Mesothelial cell of epicardium (in vitro differentiated cells): ENCODE measurements around the gene VMP1. TPM values are rescaled to one million over a fixed set of nuclear protein-coding genes. Genes with fewer than 3 reads are reported as not detected.

Experiments
- DNase-seq, 2 experiments: peaks; one replicate each; pipeline ENCODE4 v3.0.0; 2021; ENCODE audit warnings: low spot score in 2 of 2; ENCODE audit not compliant: unreplicated experiment in 2 of 2
- H3K27ac Mint-ChIP-seq: 2 replicates; pipeline ENCODE4 v1.8.0; 2021; ENCODE audit warnings: mixed read lengths
- H3K27me3 Mint-ChIP-seq: 2 replicates; pipeline ENCODE4 v1.8.0; 2021; ENCODE audit warnings: low read depth, mixed read lengths
- H3K36me3 Mint-ChIP-seq: 2 replicates; pipeline ENCODE4 v1.8.0; 2021; ENCODE audit warnings: mixed read lengths
- H3K4me1 Mint-ChIP-seq: 2 replicates; pipeline ENCODE4 v1.8.0; 2021; ENCODE audit warnings: mixed read lengths
- H3K4me3 Mint-ChIP-seq: 2 replicates; pipeline ENCODE4 v1.8.0; 2021; ENCODE audit warnings: mild to moderate bottlenecking, moderate library complexity, mixed read lengths
- H3K9me3 Mint-ChIP-seq: 2 replicates; pipeline ENCODE4 v1.8.0; 2021; ENCODE audit warnings: mixed read lengths
- CTCF ChIP-seq: fragments of 200-600 bp; sonication (generic); IDR thresholded peaks from one replicate; pipeline ENCODE4 v1.5.0; 2021; ENCODE audit warnings: antibody characterized with exemption; ENCODE audit not compliant: unreplicated experiment
- total RNA-seq: library from RNA; stranded (reverse); gene quantifications from 3 replicates; pipeline ENCODE4 v1.2.1, GENCODE V29; 2021

VMP1 gene
- total RNA-seq, 1 donor from 2014 or later: 208 TPM

- H3K4me1 Mint-ChIP-seq: peaks cover 28% of the 10 kb centered on the region
- H3K27ac Mint-ChIP-seq: no peak overlapping the region
Measured at GRCh38 chr17:59766491-59766890, 59.0 kb downstream of the VMP1 start.

GRCh38 chr17:59767176-59767575 lies 59.7 kb downstream of the VMP1 start:
- DNase-seq: no peak
- Mint-ChIP-seq H3K27ac (peak overlapping the region; percentile 43), H3K4me1 (peaks cover 21% of the 10 kb centered on the region), H3K9me3 (no peaks in the 10 kb centered on the region), H3K4me3 (no peak overlapping the region), H3K27me3 (no peaks in the 10 kb centered on the region), H3K36me3 (peaks cover 11% of the 10 kb centered on the region)
- TF ChIP-seq CTCF: no peak

More at GRCh38 chr17:59766491-59766890, 59.0 kb downstream of the VMP1 start:
- no peaks in the 10 kb centered on the region for H3K27me3 Mint-ChIP-seq
- peaks cover 11% of the 10 kb centered on the region for H3K36me3 Mint-ChIP-seq
- no peak for DNase-seq
- no peak overlapping the region for H3K4me3 Mint-ChIP-seq
- no peak for TF ChIP-seq CTCF
- H3K9me3 Mint-ChIP-seq: no peaks in the 10 kb centered on the region

GRCh38 chr17:59769887-59770286 lies 62.4 kb downstream of the VMP1 start:
- TF ChIP-seq CTCF: no peak
- peaks cover 11% of the 10 kb centered on the region for H3K36me3 Mint-ChIP-seq
- peak overlapping the region; percentile 69 for H3K27ac Mint-ChIP-seq
- no peaks in the 10 kb centered on the region for H3K27me3 Mint-ChIP-seq
- H3K9me3 Mint-ChIP-seq: no peaks in the 10 kb centered on the region
- no peak for DNase-seq
- peaks cover 15% of the 10 kb centered on the region for H3K4me1 Mint-ChIP-seq
- H3K4me3 Mint-ChIP-seq: no peak overlapping the region

DNA sequence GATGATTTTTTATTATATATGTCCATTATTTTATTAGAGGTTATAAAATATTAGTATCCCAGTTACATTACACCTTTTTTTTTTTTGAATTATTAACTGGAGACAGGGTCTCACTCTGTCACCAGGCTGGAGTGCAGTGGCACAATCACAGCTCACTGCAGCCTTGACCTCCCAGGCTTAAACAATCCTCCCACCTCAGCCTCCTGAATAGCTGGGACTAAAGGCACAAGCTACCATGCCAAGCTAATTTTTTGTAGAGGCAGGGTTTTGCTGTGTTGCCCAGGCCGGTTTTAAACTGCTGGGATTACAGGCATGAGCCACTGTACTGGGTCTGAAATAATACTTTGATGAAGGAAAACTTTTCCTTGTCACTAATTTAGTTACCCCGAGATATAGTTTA lies 63.6 kb downstream of the VMP1 start:
- no peak for DNase-seq
- Mint-ChIP-seq H3K4me3 (no peak overlapping the region), H3K27me3 (no peaks in the 10 kb centered on the region), H3K36me3 (peaks cover 12% of the 10 kb centered on the region), H3K4me1 (peaks cover 15% of the 10 kb centered on the region), H3K9me3 (peaks cover 3% of the 10 kb centered on the region), H3K27ac (no peak overlapping the region)
- no peak for TF ChIP-seq CTCF

DNA sequence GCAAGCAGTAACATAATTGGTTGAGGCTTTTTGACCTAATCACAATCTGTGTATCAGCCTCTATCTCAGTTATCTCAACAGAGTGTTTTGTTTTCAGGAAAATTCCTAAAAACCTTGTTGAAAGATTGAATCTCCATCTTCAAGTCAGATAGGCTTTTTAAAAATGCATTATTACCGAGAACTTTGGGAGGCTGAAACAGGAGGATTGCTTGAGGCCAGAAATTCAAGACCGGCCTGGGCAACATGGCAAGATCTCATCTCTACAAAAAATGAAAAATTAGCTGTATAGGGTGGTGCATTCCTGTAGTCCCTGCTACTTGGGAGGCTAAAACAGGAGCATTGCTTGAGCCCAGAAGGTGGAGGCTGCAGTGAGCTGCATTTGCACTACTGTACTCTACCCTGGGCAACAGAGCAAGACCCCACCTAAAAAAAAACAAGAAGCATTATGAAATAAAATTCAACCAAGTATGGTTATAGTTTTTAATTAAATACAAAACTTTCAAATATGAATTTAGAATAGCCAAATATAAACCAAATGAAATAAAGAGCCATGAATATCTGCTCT lies 68.4 kb downstream of the VMP1 start:
- Mint-ChIP-seq H3K4me3 (no peak overlapping the region), H3K27me3 (no peaks in the 10 kb centered on the region), H3K9me3 (peaks cover 10% of the 10 kb centered on the region), H3K4me1 (peaks cover 16% of the 10 kb centered on the region), H3K36me3 (peaks cover 30% of the 10 kb centered on the region), H3K27ac (no peak overlapping the region)
- TF ChIP-seq CTCF: no peak
- no peak for DNase-seq

GRCh38 chr17:59776577-59776976 lies 69.1 kb downstream of the VMP1 start:
- no peak for DNase-seq
- H3K27ac Mint-ChIP-seq: peak overlapping the region; percentile 3
- H3K36me3 Mint-ChIP-seq: peaks cover 30% of the 10 kb centered on the region
- no peak overlapping the region for H3K4me3 Mint-ChIP-seq
- H3K27me3 Mint-ChIP-seq: no peaks in the 10 kb centered on the region
- peaks cover 10% of the 10 kb centered on the region for H3K9me3 Mint-ChIP-seq
- no peak for TF ChIP-seq CTCF
- H3K4me1 Mint-ChIP-seq: peaks cover 18% of the 10 kb centered on the region
